Endothelial cell of hepatic sinusoid (primary cell): ENCODE data around the gene VPS8.
"Not testable (repeated sequence)": the region's sequence is repeated elsewhere in the genome, so short reads cannot be mapped to it uniquely, and the experiment has no call there.

Experiments used
- in situ Hi-C: cut with HindIII; loops from 2 replicates; pipeline ENCODE4 v1.10.0; 2017; ENCODE audit warnings: low sequenced_read_pairs

The VPS8 gene

GRCh38 chr3:184968115-184968514 lies 156.1 kb downstream of the VPS8 start:
- in situ Hi-C loops, result no loop called here

GRCh38 chr3:184970186-184970585 lies 158.2 kb downstream of the VPS8 start:
- in situ Hi-C loops, result no loop called here

GRCh38 chr3:184977796-184978195 lies 165.8 kb downstream of the VPS8 start:
- in situ Hi-C loops, result no loop called here

DNA sequence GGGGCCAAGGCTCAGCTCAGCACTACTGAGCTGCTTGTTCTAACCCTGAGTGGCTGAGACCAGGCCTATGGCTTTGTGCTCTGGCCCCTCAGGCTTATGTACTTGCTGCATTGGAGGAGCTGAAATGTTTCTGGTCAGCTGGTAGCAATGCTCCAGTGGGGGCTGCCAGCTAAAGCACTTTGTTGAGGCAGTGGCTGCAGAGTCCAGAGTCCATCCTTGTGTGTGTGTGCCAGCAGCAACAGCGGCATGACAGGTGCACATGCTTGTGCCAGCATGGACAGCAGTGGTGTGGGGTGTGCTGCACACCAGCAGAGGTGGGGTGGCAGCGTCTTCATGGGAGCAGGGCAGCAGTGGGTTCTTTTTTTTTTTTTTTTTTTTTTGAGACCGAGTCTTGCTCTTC lies 169.1 kb downstream of the VPS8 start:
- in situ Hi-C loops, result no loop called here

DNA sequence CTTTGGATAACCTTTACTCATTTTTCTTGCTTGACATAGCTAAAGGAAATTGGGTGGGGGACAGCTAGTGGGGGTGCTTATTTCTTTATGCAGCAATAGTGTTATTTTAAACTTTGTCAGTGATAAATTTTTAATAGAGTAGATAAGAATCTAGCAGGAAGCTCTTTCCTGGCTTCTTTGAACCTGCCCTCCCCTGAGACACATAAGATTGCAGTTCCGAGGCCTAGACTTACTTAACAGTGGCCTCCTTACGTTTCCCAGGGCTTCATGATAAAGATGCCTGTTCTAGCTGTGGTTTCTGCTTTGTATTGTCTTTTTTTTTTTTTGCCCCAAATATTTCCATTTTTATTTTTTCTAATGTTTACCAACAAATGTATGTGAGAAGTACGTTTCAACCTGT lies 170.1 kb downstream of the VPS8 start:
- in situ Hi-C loops, result no loop called here

- in situ Hi-C loops, result no loop called here
Observed at GRCh38 chr3:184985586-184985985, 173.6 kb downstream of the VPS8 start.

- in situ Hi-C loops, result no loop called here
Observed at GRCh38 chr3:184986366-184986889, 174.5 kb downstream of the VPS8 start.

DNA sequence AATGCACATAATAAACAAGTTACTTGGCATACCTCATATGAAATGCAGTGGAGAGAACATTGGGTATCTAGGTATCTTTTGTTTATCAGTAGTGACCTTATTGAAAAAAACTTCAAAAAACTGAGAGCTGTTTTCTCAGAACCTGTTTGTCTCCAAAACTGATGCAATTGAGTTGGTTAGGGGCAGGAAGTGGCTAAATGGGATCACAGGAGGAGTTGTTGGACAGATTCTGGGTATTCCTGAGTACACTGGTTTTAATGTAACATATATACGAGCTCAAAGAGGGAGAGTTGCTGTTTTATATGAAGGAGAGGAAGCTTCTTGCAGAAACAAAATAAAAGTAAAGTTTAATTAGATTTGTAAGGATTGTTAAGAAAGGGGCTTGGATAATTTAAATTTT lies 181.4 kb downstream of the VPS8 start:
- in situ Hi-C loops, result no loop called here

DNA sequence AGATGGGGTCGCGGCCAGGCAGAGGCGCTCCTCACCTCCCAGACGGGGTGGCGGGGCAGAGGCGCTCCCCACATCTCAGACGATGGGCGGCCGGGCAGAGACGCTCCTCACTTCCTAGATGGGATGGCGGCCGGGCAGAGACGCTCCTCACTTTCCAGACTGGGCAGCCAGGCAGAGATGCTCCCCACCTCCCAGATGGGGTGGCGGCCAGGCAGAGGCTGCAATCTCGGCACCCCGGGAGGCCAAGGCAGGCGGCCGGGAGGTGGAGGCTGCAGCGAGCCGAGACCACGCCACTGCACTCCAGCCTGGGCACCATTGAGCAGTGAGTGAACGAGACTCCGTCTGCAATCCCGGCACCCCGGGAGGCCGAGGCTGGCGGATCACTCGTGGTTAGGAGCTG lies 191.9 kb downstream of the VPS8 start:
- in situ Hi-C loops, result not testable (repeated sequence)

GRCh38 chr3:185009650-185010049 lies 197.7 kb downstream of the VPS8 start:
- in situ Hi-C loops, result no loop called here

- in situ Hi-C loops, result not testable (repeated sequence)
Observed at GRCh38 chr3:185017584-185017983, 205.6 kb downstream of the VPS8 start.

DNA sequence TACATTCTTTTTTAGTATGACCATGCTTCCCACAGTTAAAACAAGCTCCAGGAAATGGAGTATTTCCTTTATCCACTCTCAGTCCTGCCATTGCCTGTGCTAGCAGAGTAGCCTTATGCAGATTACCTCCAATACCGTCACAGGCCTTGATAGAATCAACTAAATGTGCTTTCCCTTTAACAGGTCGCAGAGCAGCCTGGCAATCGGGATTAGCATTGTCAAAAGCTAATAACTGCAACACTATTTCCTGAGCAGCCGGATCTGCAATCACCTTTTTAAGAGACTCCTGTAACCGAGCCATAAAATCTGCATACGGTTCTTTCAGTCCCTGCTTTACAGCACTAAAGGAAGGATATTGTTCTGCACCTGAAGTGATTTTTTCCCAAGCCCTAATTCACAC lies 206.0 kb downstream of the VPS8 start:
- in situ Hi-C loops, result not testable (repeated sequence)

GRCh38 chr3:185021256-185021655 lies 209.3 kb downstream of the VPS8 start:
- in situ Hi-C loops, result no loop called here

DNA sequence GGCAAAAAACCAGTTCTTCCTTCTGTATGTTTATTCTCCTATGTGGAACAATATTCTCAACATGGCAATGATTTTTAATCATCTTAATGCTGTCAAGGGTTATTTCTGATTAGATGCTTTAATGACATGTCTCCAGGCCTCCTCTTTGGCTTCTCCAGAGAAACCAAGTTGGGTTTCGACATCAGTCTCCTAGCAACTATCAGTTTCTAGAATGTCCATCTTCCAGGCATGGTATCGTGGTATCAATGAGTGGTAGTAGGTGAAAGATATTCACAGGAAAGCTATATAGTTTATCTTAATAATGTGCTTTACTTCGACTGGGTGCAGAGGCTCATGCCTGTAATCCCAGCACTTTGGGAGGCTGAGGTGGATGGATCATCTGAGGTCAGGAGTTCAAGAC lies 212.4 kb downstream of the VPS8 start:
- in situ Hi-C loops, result no loop called here

- in situ Hi-C loops, result loop anchor here (5.0 kb wide), 1 partner anchor 52 kb away; no protein-coding TSS in a partner anchor
Observed at GRCh38 chr3:185024966-185025365, 213.0 kb downstream of the VPS8 start.

GRCh38 chr3:185028121-185028520 lies 216.2 kb downstream of the VPS8 start:
- in situ Hi-C loops, result loop anchor here (5.0 kb wide), 1 partner anchor 49 kb away; no protein-coding TSS in a partner anchor

DNA sequence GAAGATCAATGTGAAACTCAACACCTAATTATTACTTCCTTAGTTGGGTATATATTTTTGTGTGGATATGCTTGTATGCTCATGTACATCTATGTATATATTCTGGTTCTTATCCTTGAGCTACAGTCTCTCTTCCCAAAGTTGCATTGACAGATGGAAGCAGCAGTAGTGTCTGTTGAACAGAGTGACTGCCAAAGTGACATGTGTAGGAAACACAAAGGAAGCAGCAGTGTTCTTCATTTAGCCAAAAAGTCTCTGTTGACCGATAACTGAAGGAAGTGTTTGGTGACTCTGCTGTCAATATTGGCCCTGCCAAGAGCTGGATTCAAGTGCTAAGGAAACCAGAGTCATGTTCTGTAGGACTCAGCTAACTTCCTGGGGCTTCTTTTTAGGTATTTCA lies 217.1 kb downstream of the VPS8 start:
- in situ Hi-C loops, result loop anchor here (5.0 kb wide), 1 partner anchor 48 kb away; no protein-coding TSS in a partner anchor

- in situ Hi-C loops, result loop anchor here (5.0 kb wide), 1 partner anchor 87 kb away; no protein-coding TSS in a partner anchor
Observed at GRCh38 chr3:185030399-185030798, 218.4 kb downstream of the VPS8 start.

GRCh38 chr3:185030951-185031350 lies 219.0 kb downstream of the VPS8 start:
- in situ Hi-C loops, result loop anchor here (5.0 kb wide), 1 partner anchor 86 kb away; no protein-coding TSS in a partner anchor

GRCh38 chr3:185037801-185038200 lies 225.8 kb downstream of the VPS8 start:
- in situ Hi-C loops, result no loop called here

GRCh38 chr3:185040425-185040824 lies 228.5 kb downstream of the VPS8 start:
- in situ Hi-C loops, result no loop called here

GRCh38 chr3:185041540-185041939 lies 229.6 kb downstream of the VPS8 start:
- in situ Hi-C loops, result no loop called here
